Endodermal cell (in vitro differentiated cells): ENCODE data around the gene ACAP2. TPM values are rescaled to one million over a fixed set of nuclear protein-coding genes. Genes with fewer than 3 reads are reported as not detected.
"Not testable (repeated sequence)": the region's sequence is repeated elsewhere in the genome, so short reads cannot be mapped to it uniquely, and the experiment has no call there.

Experiments
- DNase-seq: peaks from one replicate; pipeline ENCODE4 v3.0.0-alpha.2; 2017
- H3K27ac ChIP-seq: 2 replicates; pipeline ENCODE4 v1.5.1; 2013; ENCODE audit warnings: mild to moderate bottlenecking, low read depth, low read length, moderate library complexity
- H3K27me3 ChIP-seq: 2 replicates; pipeline ENCODE4 v1.6.1; 2013; ENCODE audit warnings: mild to moderate bottlenecking, low read length, moderate library complexity; ENCODE audit not compliant: insufficient read depth, control insufficient read depth, poor library complexity, severe bottlenecking
- H3K36me3 ChIP-seq: 2 replicates; pipeline ENCODE4 v1.7.0; 2013; ENCODE audit warnings: mild to moderate bottlenecking, low read length, moderate library complexity; ENCODE audit not compliant: control insufficient read depth, insufficient read depth
- H3K4me1 ChIP-seq: one replicate; pipeline ENCODE4 v1.7.0; 2013; ENCODE audit warnings: low read length; ENCODE audit not compliant: control insufficient read depth, insufficient read depth
- H3K4me3 ChIP-seq: 2 replicates; pipeline ENCODE4 v1.5.1; 2013; ENCODE audit warnings: mild to moderate bottlenecking, low read length, moderate library complexity
- H3K9ac ChIP-seq: 2 replicates; pipeline ENCODE4 v1.6.1; 2013; ENCODE audit warnings: mild to moderate bottlenecking, low read length, moderate library complexity; ENCODE audit not compliant: poor library complexity, severe bottlenecking; ENCODE audit errors: extremely low read depth
- H3K9me3 ChIP-seq: 2 replicates; pipeline ENCODE4 v1.6.1; 2013; ENCODE audit warnings: mild to moderate bottlenecking, low read length, moderate library complexity; ENCODE audit not compliant: control insufficient read depth
- H3K27ac Mint-ChIP-seq: 2 replicates; pipeline ENCODE4 v1.8.0; 2020; ENCODE audit warnings: mixed read lengths
- H3K27me3 Mint-ChIP-seq: 2 replicates; pipeline ENCODE4 v1.8.0; 2021; ENCODE audit warnings: mild to moderate bottlenecking, mixed read lengths; ENCODE audit not compliant: insufficient read depth
- H3K36me3 Mint-ChIP-seq: 2 replicates; pipeline ENCODE4 v1.8.0; 2020; ENCODE audit warnings: low read depth, mixed read lengths
- H3K4me1 Mint-ChIP-seq: 2 replicates; pipeline ENCODE4 v1.8.0; 2020; ENCODE audit warnings: mixed read lengths
- H3K4me3 Mint-ChIP-seq: 2 replicates; pipeline ENCODE4 v1.8.0; 2020; ENCODE audit warnings: mild to moderate bottlenecking, moderate library complexity, mixed read lengths
- H3K9me3 Mint-ChIP-seq: 2 replicates; pipeline ENCODE4 v1.8.0; 2020; ENCODE audit warnings: mild to moderate bottlenecking, mixed read lengths
- CTCF ChIP-seq: fragments of 200-600 bp; sonication (generic); conservative IDR thresholded peaks from 2 replicates; pipeline ENCODE4 v1.5.0; 2021; ENCODE audit warnings: antibody characterized with exemption, mild to moderate bottlenecking
- WGBS, 2 experiments: methylation state at CpG; one replicate each; pipeline versions ENCODE4 v1.1.5 to v1.1.7; 2013; ENCODE audit warnings: missing lambda C conversion rate in 2 of 2, mixed read lengths in 1 of 2; ENCODE audit not compliant: insufficient coverage in 1 of 2, insufficient read length in 1 of 2; 5-methylcytosine and 5-hydroxymethylcytosine counted together
- total RNA-seq, 2 donors: library from RNA; stranded (reverse); fragmentation: NEBNext Ultra II Directional in 1 of 2; extraction: Animal tissue kit (Norgen Biotek cat#: 25700) in 1 of 2; gene quantifications; 2 replicates in 1 of 2; 3 replicates in 1 of 2; pipeline ENCODE4 v1.2.1, GENCODE V29; 2021

The ACAP2 gene
- total RNA-seq, 2 donors from 2014 or later = 61.9 to 70.5 TPM

GRCh38 chr3:195366200-195366925 is 76.5 kb downstream of the ACAP2 start:
- Histone ChIP-seq H3K36me3 (peaks cover 23% of the 10 kb centered on the region), H3K9me3 (peaks cover 6% of the 10 kb centered on the region), H3K27ac (no peak overlapping the region), H3K27me3 (no peaks in the 10 kb centered on the region), H3K4me3 (no peak overlapping the region), H3K4me1 (no peaks in the 10 kb centered on the region), H3K9ac (no peak overlapping the region)
- Mint-ChIP-seq H3K27ac (no peak overlapping the region), H3K9me3 (peaks cover 2% of the 10 kb centered on the region), H3K4me3 (no peak overlapping the region), H3K4me1 (peaks cover 4% of the 10 kb centered on the region), H3K36me3 (peaks cover 43% of the 10 kb centered on the region), H3K27me3 (no peaks in the 10 kb centered on the region)
- DNase-seq = no peak
- 97 to 100% methylated on average over 5 of the region's 5 CpGs for WGBS, 2 experiments
- TF ChIP-seq CTCF = no peak

GRCh38 chr3:195365371-195365770 is 77.4 kb downstream of the ACAP2 start:
- H3K4me3 ChIP-seq = no peak overlapping the region
- TF ChIP-seq CTCF = no peak

GRCh38 chr3:195357797-195358196 is 85.0 kb downstream of the ACAP2 start:
- not testable (repeated sequence) for H3K9me3 ChIP-seq, H3K9ac ChIP-seq, H3K4me3 ChIP-seq, H3K4me1 ChIP-seq, H3K27ac ChIP-seq, H3K27me3 Mint-ChIP-seq, H3K27me3 ChIP-seq, H3K9me3 Mint-ChIP-seq
- H3K36me3 ChIP-seq = peaks cover 26% of the 10 kb centered on the region
- 33 to 55% methylated on average over 1 to 2 of the region's 2 CpGs for WGBS, 2 experiments
- Mint-ChIP-seq H3K4me1 (peaks cover 50% of the 10 kb centered on the region), H3K4me3 (peak overlapping the region; percentile 28), H3K36me3 (peaks cover 22% of the 10 kb centered on the region), H3K27ac (peak overlapping the region; percentile 60)
- peak; percentile 57 for DNase-seq

More at GRCh38 chr3:195365371-195365770, 77.4 kb downstream of the ACAP2 start:
- Histone ChIP-seq H3K9ac (no peak overlapping the region), H3K36me3 (peaks cover 20% of the 10 kb centered on the region), H3K27me3 (no peaks in the 10 kb centered on the region), H3K9me3 (peaks cover 8% of the 10 kb centered on the region), H3K4me1 (no peaks in the 10 kb centered on the region), H3K27ac (no peak overlapping the region)
- Mint-ChIP-seq H3K36me3 (peaks cover 38% of the 10 kb centered on the region), H3K4me3 (no peak overlapping the region), H3K27ac (no peak overlapping the region), H3K9me3 (peaks cover 2% of the 10 kb centered on the region), H3K27me3 (no peaks in the 10 kb centered on the region), H3K4me1 (peaks cover 4% of the 10 kb centered on the region)
- no peak for DNase-seq
- 86% methylated on average over 2 of the region's 2 CpGs for WGBS, 2 experiments
